ENCODE measurements around the gene ALPG. TPM values are rescaled to one million over a fixed set of nuclear protein-coding genes. Genes with fewer than 3 reads are reported as not detected.
"Not testable (repeated sequence)": the region's sequence is repeated elsewhere in the genome, so short reads cannot be mapped to it uniquely, and the experiment has no call there.

Gene ALPG
- polyA plus RNA-seq, 10 donors: 0.17 to 0.30 TPM; not detected in 8

DNA sequence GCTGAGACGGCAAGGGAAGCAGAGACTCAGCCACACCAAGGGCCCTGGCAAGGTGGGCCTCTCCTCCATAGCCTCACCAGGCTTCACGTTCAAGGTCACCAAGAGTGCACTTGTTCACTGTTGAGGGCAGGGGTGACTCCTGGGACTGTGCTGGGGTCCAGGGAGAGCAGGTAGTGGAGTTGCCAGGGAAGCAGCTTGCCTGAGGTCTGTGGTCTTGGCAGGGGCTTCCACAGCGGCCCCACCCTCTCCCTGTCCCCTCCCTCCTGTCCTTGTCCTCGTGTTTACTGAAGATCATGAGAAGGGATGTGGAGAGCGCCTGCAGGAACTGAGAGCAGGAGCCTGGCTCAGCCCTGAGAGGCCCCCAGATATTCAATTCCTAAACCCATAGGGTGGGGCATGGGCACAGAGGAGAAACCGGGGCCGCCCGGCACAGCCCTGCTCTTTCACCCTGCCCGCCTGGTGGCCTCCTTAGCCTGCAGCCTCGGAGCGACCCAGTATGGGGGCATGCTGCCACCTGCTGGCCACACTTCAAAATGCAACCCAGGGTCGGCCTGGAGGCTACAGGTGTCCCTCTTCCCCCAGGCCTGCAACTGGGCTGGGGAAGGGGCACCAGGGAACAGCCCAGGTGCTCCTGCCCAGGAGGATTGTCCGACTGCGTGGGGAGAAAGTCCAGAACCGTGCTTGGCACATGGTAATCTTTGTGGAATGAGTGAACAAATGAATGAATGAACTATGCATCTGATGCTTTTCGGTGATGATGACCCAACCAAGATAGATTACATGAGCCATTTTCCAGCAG, 33.8 kb downstream of the ALPG start:
- peak; percentile 52 to 82 (median 77) for DNase-seq

DNA sequence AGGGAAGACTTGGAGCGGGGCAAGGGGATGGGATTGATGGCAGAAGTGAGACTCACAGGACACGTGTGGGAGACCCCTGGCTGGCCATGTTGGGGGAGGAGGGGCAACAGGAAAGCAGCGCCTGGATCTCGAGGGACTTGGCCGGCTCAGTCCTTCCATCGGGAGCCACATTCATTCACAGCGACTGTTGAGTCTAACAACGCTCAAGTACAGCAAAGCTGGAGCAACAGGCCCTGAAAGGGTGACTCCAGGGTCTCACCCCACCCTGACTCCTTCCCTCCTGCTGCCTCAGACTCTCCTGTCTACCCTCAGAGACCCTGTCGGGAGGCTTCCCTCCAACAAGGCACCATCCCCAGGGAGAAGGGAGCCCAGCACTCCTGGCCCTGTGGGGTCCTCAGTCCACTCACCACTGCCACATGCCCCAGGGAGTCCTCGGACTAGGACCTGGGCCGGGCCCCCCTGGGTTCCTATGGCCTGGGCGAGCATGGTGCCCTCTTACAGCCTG, 34.6 kb downstream of the ALPG start:
- DNase-seq: no peak

DNA sequence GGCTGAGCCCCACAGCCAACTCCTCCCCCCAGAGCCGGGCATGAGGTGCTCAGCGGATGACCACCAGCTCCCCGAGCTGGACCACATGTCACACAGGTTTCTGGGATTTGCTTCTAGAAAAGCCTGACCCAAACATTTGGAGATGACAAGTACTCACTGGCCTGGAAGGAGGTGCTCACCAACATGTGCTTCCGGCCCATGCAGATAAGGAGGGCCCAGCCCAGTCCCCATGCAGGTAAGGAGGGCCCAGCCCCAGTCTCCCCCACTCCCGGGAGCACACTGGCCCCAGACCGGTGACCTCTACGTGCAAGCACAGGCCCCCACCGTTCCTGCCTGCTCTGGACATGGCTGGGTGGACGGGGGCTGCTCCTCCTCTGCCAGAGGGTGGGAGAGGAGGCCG, 35.3 kb downstream of the ALPG start:
- DNase-seq: not testable (repeated sequence)

DNA sequence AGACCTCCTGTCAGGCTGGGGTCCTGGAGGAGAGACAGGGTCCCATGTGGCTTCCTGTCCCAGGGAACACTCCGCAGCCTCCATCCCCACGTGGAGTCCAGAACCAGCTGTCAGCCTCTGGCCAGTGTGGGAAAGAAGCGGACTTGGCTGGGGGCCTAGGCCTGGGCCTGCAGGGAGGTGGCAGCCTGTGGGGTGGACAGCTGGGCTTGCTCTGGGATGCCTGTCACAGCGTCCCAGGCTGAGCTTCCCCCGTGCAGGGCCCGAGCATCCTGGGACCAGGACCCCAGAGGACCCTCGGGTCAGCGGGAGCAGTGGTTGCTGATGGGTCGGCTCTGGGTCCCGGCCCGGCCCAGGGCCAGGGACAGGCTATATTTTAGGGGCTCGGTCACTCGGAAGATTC, 35.8 kb downstream of the ALPG start:
- DNase-seq: peak in 1 of 3 donors; percentile 10

DNA sequence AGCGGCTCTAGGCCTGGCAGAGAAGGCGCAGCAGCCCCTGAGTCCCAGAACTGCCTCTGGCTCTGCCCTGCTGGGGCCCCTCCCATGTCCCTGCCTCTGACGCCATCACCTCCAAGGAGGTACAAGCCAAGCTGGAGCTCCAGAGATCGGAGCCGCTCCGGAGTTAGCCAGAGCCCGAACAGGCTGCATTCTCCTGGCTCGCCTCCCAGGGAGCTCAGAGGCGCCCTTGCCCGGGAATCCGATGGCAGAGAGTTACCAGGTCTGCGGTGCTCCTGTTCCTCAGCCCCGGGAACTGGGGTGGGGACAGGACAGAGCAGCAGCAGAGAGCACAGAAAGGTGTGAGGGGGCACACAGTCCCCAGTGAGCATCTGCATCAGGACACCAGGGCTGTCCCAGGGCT, 36.4 kb downstream of the ALPG start:
- not testable (repeated sequence) for DNase-seq

DNA sequence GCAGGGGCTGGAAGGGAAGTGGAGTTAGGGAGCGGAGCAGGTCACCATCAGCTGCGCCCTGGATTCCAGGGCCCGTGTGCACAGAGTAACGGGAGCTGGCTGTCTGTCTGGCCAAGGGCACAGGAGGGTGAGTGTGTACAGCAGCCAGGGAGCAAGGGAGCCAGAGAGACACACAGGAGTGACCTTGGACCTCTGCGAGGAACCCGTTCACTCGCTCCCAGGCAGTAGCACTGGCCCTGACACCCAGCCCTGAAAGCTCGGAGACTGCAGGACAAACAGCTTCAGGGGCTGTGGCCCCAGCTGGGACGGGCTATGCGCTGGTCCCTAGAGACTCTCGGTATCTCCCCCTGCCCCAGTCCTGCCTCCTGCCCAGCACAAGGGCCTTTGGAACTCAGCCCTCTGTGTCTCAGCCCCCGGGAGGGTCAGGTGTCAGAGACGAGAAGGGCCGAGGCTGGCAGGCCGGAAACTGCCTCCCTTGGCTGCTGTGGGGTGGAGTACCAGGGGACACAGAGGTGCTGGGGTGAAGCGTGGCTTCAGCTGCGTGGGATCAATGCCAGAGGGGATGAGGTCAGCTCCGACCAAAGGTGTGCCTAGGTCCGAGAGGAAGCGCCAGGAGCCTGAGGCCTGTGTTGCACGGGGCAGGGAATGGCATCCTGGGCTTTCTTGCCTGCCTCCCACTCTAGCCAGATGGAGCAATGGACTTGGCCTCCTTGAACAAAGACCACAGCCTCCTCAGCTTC, 37.2 kb downstream of the ALPG start:
- not testable (repeated sequence) for DNase-seq

DNA sequence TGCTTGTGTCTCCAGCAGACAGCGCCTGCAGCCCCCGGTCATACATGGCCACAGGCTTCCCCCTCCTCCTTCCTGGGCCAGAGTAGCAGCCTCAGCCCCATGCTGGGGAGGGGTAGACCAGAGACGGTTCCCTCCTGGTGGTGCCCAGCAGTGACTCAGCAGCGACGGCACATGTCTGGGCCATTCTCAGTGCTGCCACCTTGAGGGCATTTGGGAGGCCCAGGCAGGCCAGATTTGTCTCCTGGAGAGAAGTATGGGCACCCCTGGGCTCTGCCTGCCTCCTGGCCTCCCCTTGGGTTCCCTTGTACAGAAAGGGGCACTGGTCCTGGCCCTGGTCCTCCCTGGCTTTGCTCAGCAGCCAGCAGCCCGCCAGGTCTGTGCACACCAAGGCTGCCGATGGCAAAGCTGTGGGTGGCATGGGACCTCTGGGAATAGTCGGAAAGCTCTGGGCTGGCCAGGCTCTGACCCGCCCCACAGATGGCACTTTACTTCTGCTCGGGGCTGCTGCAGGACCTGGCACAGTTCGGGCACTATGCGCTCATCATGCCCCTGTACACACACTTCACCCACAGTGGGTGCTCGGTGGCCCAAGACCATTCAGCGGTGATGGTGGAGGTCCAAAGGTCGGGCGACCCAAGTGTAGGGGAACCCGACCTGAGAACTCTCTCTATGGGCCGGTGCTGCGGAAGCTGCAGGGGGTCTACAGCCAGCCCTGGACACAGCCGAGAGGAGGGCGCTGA, 37.9 kb downstream of the ALPG start:
- peak in 2 of 3 donors; percentile 16 to 29 for DNase-seq

DNA sequence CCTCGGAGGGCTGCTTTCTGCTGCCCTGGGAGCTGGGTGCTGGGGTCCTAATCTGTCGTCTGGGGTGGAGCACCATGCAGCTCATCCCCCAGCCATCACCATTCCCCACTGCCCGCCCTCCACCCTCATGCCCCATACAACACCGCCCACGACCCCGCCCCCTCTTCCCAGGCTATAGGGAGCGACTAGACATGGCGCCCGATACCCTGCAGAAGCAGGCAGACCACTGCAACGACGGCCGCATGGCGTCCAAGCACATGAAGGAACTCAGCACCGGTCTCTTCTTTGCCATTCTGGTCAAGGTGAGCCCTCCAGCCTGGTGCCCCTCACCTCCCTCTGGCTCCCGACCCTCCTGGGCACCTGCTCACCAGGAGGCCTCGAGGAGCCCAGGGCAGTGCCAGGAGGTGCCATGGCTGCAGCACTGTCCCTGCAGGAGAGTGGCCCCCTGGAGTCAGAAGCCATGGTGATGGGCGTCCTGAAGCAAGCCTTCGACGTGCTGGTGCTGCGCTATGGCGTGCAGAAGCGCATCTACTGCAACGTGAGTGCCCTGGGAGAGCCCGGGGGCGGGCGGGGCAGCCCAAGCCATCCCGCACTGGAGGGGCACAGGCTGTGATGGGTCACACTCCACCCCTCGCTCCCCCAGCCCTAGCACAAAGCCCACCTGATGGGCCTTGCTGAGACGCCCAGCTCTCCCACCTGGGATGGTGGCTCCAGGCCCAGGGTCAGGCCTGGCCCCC, 38.7 kb downstream of the ALPG start:
- DNase-seq: not testable (repeated sequence)

DNA sequence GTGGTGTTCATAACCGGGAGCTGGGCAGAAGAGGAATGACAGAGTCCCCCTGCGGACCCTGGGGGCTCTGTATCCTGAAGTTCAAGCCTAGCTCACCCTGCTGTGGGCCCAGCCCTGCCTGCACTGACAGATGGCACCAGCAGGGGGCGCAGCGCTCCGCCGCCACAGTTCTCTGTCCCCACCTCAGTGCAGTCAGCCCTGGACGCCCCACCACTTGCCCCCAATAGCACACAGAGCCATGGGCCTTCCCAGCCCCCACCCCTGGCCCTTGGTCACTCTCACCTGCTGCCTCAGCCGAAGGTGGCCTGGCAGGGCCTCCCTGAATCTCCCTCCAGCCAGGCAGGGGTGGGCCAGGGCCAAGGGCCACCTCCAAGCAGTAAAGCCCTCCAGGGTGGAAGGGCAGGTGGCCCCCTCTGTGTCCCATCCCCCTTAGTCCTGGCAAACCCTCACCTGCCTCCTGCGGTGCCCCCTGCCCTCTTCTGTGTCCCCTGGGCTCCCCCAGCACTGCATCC, 39.7 kb downstream of the ALPG start:
- DNase-seq: not testable (repeated sequence)

DNA sequence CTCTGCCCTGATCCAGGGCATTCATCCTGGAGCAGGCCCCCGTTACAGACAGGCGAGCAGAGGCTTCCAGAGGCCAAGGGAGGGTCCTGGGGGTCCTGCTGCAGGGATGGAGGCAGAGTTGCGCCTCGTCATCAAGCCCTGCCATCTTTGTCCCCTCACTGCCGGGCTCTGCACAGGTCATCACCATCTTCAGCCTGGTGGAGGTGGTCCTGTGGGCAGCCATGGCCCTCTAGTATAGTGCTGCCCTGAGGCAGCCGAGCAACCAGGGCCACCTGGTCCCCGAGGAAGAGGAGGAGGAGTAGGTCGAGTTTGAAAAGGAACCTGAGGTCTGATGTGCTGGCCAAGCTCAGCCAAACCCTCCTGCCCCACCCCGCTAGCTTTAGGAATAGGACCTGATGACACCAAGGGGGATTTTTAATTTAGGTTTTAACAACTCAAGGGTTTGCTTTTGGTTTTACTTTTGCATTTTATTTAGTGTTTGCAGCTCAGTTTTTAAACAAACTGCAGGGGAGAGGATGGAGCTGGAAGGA, 40.5 kb downstream of the ALPG start:
- DNase-seq: no peak

DNA sequence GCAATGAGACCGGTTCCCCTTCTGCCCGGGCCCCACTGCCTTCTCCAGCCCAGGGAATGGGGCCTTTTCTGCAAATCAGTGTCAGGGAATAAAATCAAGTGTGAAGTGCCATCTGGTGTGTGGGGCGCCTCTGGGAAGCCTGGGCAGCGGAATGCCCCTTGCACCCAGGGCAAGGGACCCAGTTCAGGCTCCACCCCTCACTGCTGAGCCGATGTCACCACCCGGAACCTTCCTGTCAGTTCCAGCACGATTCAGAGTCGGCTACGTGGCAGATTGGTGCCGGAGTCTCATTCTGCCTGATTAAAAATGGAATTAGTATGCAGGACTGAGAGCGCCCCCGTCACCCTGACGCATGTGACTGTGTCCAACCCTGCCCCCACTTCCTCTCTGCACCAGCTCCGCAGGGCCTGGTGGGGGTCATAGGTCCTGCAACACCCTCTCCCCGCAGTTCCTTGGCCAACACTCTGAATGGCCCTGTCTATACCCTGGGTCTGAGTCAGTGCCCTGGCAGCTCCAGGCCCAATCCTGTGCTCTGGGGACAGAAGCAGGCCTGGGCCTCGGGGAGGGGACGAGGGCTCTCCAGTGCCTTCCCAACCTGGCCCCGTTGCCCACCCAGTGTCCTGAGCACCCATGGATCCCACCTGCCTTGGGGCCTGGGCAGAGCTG, 41.1 kb downstream of the ALPG start:
- DNase-seq: no peak

DNA sequence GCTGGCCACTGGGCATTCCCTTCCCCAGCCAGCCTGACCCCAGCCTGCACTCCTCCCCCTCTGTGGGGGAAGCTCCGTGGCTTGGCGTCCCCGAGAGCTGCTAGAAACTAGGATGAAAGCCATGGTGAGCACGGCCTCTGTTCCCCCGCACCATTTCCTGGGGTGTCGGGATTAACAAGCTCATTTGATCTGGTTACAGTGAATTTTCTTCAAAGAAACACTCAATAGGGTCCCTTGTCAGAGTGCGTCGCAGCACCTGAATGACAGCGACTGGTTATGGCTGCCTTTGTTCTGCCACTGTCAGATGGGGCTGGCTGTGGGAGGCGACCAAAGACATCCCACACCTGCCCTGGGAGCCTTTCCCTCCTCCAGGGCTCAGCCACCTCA, 41.7 kb downstream of the ALPG start:
- no peak for DNase-seq

DNA sequence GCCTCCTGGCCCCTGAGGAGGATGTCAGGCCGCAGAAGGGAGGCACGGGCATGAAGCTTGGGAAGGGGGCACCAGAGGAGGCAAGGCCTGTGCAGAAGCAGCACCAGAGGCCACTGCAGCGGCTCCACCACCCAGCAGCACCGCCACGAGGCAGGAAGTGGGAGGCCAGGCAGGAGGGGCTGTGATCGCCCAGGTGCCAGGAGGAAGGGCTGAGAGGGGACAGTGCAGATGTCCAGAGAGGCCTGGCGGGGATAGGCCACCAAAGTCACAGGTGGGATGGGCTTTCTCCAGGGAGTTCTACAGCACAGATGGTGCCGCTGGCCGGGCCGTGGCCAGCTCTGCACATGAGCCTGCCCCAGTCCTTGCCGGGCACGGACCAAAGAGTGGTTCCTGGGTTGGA, 43.3 kb downstream of the ALPG start:
- DNase-seq: no peak

DNA sequence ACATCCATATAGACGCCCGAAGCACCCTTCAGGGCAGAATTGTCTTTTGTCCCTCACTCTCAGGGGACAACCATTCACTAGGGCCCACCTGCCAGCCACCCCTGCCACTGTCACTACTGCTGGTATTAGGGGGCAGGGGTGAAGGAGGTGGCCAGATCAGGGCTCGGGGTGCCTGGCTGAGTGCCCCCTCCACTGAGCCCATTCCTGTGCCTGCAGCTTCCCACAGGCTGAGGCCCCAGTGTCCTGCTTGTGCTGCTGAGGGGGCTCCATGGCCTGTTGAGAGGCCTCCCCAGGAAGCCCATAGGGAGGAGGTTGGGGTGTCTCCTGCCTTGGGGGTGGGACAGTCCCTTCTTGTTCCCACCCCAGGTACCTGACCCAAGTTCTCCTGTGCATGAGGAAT, 45.0 kb downstream of the ALPG start:
- DNase-seq: not testable (repeated sequence)

DNA sequence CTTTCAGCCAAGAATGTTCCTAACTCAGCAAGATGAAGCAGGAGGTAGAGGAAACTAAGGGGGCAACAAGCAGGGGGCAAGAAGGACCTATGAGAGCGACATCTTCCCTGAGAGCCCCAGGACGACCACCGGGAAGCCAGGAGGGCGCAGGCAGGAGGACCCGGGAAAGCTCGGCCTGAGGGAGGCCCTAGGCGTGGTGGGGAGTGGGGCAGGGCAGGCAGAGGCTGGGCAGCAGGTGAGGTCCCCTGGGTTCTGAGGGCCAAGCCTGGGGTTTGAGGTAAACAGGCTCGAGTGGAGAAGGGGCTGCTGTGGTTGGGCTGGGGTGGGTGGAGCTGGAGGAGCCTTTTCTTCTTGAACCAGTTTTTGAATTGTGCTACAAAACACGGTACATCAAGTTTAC, 48.0 kb downstream of the ALPG start:
- no peak for DNase-seq

DNA sequence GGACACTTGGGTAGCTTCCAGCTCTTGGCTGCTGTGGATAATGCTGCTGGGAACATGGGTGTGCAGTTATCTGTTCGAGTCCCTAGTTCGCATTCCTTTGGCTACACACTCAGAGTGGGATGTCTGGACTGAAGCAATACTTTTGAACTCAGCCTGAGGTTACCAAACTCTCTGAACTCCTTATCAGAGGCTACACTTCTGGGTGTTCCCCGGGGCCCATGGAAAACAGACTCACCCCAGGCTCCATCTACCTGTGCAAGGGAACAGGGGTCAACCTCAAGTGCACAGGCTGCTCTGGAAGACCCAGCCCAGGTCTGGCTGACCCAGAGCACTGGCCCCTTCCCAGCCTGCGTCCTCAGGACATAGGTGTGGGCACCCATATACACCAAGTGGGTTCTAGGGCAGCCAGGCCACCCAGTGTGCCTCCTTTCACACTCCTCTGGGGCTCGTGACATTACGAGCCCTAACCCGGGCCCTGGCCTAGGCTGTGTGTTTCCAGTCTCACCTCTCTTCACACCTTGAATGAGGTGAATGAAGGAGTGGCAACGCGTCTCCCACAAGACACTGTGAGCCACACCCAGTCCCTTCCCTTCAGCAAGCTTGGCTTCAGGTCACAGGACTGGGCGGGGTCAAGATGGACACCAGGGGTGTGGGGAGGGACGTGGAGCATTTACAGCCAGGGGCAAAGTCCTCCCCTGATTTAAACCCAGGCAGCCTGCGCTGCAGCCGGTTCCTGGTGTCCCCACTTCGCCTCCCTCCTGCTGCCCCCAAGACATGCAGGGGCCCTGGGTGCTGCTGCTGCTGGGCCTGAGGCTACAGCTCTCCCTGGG, 49.0 kb downstream of the ALPG start, which contains the start of gene ALPI:
Gene ALPI, plus strand, starts transcription at position 728 of the 830 bp plus-strand sequence. Its CDS starts 47 bp downstream, at position 775.
- DNase-seq: no peak

DNA sequence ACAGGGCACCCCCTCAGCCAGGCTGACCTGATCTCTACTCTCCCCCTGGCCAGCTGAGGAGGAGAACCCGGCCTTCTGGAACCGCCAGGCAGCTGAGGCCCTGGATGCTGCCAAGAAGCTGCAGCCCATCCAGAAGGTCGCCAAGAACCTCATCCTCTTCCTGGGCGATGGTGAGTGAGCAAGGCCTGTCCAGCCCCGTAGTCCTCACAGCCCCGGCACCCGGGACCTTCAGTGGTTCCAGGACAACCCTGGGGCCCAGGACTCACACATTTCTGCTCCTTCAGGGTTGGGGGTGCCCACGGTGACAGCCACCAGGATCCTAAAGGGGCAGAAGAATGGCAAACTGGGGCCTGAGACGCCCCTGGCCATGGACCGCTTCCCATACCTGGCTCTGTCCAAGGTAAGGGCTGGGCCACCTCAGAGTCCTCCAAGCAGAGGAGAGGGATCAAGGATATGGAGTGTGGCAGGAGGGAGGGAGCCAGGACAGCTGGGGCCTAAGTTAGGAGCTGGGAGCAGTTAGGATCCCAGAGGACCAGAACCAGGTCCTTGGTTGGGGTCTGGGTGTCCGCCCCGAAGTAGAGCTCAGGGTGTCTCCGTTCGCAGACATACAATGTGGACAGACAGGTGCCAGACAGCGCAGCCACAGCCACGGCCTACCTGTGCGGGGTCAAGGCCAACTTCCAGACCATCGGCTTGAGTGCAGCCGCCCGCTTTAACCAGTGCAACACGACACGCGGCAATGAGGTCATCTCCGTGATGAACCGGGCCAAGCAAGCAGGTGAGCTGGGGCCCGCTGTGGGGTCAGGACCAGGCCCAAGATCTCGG, 49.9 kb downstream of the ALPG start:
- DNase-seq: no peak
